Lung (tissue), 12 donors: ENCODE data around the gene LRPAP1. TPM values are rescaled to one million over a fixed set of nuclear protein-coding genes. Genes with fewer than 3 reads are reported as not detected.

Source experiments
- ATAC-seq: fragments of 200-7000 bp; cut with Tn5 transposase; one replicate; pipeline ENCODE4 v1.9.1; 2020; ENCODE audit warnings: moderate number of reproducible peaks; ENCODE audit not compliant: insufficient read depth, low FRiP score
- DNase-seq, 3 donors: peaks; one replicate each; pipeline ENCODE4 v3.0.0-alpha.2; 2013 to 2017
- H3K27ac ChIP-seq, 2 donors: one replicate each; pipeline ENCODE4 v1.5.1; 2013; ENCODE audit warnings: mild to moderate bottlenecking in 2 of 2, moderate library complexity in 2 of 2, control low read depth in 1 of 2, inconsistent platforms in 1 of 2, low read depth in 1 of 2, low read length in 1 of 2
- H3K27me3 ChIP-seq, 3 donors: one replicate each; pipeline ENCODE4 v1.5.1; 2013; ENCODE audit warnings: low read length in 2 of 3; ENCODE audit not compliant: control insufficient read depth in 3 of 3, insufficient read depth in 3 of 3
- H3K36me3 ChIP-seq, 4 donors: one replicate each; pipeline ENCODE4 v1.5.1; 2013; ENCODE audit warnings: low read length in 4 of 4, mild to moderate bottlenecking in 1 of 4, moderate library complexity in 1 of 4; ENCODE audit not compliant: control insufficient read depth in 4 of 4, insufficient read depth in 4 of 4
- H3K4me1 ChIP-seq, 5 donors: one replicate each; pipeline ENCODE4 v1.5.1; 2013; ENCODE audit warnings: low read length in 5 of 5, mild to moderate bottlenecking in 2 of 5, moderate library complexity in 1 of 5; ENCODE audit not compliant: control insufficient read depth in 5 of 5, insufficient read depth in 5 of 5
- H3K4me3 ChIP-seq: one replicate; pipeline ENCODE4 v1.5.1; 2013; ENCODE audit warnings: mild to moderate bottlenecking, control low read depth, moderate library complexity
- H3K9ac ChIP-seq, 2 donors: one replicate each; pipeline ENCODE4 v1.5.1; 2013; ENCODE audit warnings: low read length in 2 of 2, control low read depth in 1 of 2; ENCODE audit not compliant: insufficient read depth in 1 of 2
- H3K9me3 ChIP-seq, 4 donors: one replicate each; pipeline ENCODE4 v1.5.1; 2013; ENCODE audit warnings: low read length in 3 of 4, mild to moderate bottlenecking in 1 of 4, moderate library complexity in 1 of 4; ENCODE audit not compliant: control insufficient read depth in 4 of 4, insufficient read depth in 3 of 4
- WGBS, 2 donors: extraction: QIAGEN DNeasy Blood & Tissue Kit; methylation state at CpG; one replicate each; pipeline ENCODE4 v1.1.7; 2013; 5-methylcytosine and 5-hydroxymethylcytosine counted together
- polyA plus RNA-seq, 2 donors: library from polyadenylated mRNA; stranded (reverse); fragments of 200-250 nt; gene quantifications; one replicate each; pipeline ENCODE4 v1.2.1, GENCODE V29; 2013
- total RNA-seq, 2 donors: library from RNA; depleted of rRNA in 1 of 2; stranded (reverse); fragments of >200 nt in 1 of 2; gene quantifications; one replicate each; pipeline ENCODE4 v1.2.1, GENCODE V29; 2014 to 2021
- TF ChIP-seq, protein P1 (sequence below): IDR thresholded peaks from 2 replicates; pipeline ENCODE4 v1.5.1; 2012; ENCODE audit warnings: mild to moderate bottlenecking; ENCODE audit errors: control extremely low read depth, extremely low read depth
- donor health status: control.
- donor health status: control.
- donor health status: Bipolar disorder and iron deficiency.
- donor health status: healthy.
- donor health status: DM: yes; HTN: yes; CAD: no.

Gene LRPAP1
- total and polyA plus RNA-seq, 4 donors, result 46.1 to 289 (median 208) TPM

DNA sequence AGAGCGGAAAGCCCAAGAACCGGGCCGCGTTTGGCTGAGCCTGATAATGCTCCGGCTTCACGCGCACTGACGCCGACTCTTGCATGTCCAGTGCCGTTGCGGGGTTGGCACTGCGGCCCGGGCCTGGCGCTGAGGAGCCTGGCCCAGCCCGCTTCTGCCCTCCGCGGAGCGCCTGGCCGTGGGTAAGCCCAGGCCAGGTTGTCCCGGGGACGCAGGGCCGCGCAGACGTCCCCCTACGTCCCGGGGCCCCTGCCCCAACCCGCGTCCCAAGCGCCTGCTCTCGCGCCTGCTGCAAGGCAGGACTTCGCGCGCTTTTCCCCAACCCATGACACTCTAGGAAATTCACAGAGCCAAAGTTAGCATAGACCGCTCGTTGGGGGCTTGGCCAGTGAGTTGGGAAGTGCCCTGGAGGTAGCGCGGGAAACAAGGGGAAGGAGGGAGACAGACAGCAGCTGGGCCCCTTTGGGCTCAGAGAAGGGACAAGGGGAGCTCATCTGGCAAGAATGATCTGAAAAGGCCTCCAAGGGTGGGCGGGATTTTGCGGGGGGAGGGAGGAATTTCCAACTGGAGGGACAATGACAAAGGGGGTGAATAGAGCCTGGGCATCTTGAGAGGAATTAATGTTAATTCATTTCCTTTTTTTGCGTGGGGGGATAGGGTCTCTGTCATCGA, 665 bp upstream of the LRPAP1 start:
- Histone ChIP-seq H3K4me1 (peaks cover 0 to 31% (median 19%) of the 10 kb centered on the region in 5 donors), H3K36me3 (peaks cover 0 to 8% (median 4%) of the 10 kb centered on the region in 4 donors), H3K27me3 (no peaks in the 10 kb centered on the region), H3K27ac (no peak overlapping the region), H3K4me3 (peak overlapping the region; percentile 55), H3K9ac (no peak overlapping the region), H3K9me3 (peaks cover 0 to 2% (median 0%) of the 10 kb centered on the region in 4 donors)
- 10 to 14% methylated on average over 41 to 42 of the region's 42 CpGs for WGBS, 2 donors
- TF ChIP-seq, protein P1, sequence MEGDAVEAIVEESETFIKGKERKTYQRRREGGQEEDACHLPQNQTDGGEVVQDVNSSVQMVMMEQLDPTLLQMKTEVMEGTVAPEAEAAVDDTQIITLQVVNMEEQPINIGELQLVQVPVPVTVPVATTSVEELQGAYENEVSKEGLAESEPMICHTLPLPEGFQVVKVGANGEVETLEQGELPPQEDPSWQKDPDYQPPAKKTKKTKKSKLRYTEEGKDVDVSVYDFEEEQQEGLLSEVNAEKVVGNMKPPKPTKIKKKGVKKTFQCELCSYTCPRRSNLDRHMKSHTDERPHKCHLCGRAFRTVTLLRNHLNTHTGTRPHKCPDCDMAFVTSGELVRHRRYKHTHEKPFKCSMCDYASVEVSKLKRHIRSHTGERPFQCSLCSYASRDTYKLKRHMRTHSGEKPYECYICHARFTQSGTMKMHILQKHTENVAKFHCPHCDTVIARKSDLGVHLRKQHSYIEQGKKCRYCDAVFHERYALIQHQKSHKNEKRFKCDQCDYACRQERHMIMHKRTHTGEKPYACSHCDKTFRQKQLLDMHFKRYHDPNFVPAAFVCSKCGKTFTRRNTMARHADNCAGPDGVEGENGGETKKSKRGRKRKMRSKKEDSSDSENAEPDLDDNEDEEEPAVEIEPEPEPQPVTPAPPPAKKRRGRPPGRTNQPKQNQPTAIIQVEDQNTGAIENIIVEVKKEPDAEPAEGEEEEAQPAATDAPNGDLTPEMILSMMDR, result no peak
- ATAC-seq (peak; percentile 45), DNase-seq (peak in 2 of 3 donors; percentile 29 to 33)

DNA sequence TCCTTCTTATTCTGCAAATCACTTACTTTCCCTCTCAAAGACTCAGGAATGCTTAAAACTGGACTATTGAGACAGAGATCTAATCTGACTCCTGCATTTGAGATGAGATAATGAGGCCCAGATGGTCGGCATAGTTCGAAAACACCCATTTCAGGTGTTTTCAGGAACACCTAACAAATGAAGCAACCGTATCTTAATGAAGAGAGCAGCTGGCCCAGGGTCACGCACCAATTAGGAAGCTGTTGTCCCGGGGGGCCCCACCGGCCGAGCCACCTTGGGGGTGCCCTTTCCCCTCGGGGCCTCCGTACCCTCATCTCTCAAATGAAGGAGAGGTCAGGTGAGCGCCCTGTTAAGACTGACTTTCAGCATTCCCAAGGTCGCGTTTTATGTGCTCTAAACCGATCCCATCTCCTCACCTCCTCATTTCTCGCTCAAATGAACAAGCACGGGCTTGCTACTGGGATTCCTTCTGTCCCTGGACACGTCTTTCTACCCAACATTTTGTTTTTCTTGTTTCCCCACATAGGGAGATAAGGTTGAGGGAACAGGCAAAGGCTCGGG, 824 bp downstream of the LRPAP1 start:
- Histone ChIP-seq H3K9ac (peak overlapping the region; percentile 5 to 79), H3K4me1 (peaks cover 0 to 31% (median 19%) of the 10 kb centered on the region in 5 donors), H3K4me3 (peak overlapping the region; percentile 85), H3K27ac (no peak overlapping the region), H3K27me3 (no peaks in the 10 kb centered on the region), H3K36me3 (peaks cover 0 to 11% (median 4%) of the 10 kb centered on the region in 4 donors), H3K9me3 (no peaks in the 10 kb centered on the region)
- WGBS, 2 donors, result 16 to 18% methylated on average over 17 of the region's 17 CpGs
- TF ChIP-seq, protein P1, result no peak
- DNase-seq, result peak in 1 of 3 donors; percentile 9
- no peak for ATAC-seq

DNA sequence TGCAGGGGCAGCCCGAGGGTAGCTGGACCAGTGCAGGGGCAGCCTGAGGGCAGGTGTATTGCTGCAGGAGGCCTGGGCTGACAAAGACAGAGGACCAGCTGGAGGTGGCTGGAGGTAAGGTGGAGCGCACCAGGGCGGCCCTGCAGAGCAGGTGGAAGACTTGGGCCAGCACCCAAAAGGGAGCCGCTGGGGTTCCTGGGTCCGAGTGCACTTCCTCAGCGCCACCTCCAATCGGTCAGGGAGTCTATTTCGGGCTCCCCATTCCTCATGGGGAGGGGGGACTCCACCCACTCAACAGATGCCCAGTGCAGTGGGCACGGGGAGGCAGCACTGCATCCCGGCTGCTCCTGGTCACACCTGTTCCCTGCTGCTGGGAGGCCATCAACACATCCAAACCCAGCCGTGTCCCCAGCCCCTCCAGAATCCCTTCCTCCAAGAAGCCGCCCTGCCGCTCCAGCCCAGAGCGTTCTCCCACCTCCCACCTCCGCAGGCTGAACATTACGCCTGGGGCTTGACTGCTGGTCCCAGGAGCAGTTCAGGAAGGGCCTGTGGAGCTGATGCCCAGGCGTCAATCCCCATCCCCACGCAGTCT, 1.5 kb downstream of the LRPAP1 start:
- H3K4me1 ChIP-seq, result peaks cover 0 to 31% (median 19%) of the 10 kb centered on the region in 5 donors

More for the DNA sequence above, 1.5 kb downstream of the LRPAP1 start:
- 76 to 89% methylated on average over 18 of the region's 18 CpGs for WGBS, 2 donors
- ATAC-seq (no peak), DNase-seq (no peak)
- Histone ChIP-seq H3K27me3 (no peaks in the 10 kb centered on the region), H3K9me3 (no peaks in the 10 kb centered on the region), H3K9ac (peak overlapping the region in 1 of 2 donors; percentile 79), H3K27ac (no peak overlapping the region), H3K36me3 (peaks cover 0 to 15% (median 4%) of the 10 kb centered on the region in 4 donors), H3K4me3 (peak overlapping the region; percentile 2)
- TF ChIP-seq, protein P1, result no peak
